ENCODE data around the gene ERC1.
"Not testable (repeated sequence)": the region's sequence is repeated elsewhere in the genome, so short reads cannot be mapped to it uniquely, and the experiment has no call there.

Gene ERC1

DNA sequence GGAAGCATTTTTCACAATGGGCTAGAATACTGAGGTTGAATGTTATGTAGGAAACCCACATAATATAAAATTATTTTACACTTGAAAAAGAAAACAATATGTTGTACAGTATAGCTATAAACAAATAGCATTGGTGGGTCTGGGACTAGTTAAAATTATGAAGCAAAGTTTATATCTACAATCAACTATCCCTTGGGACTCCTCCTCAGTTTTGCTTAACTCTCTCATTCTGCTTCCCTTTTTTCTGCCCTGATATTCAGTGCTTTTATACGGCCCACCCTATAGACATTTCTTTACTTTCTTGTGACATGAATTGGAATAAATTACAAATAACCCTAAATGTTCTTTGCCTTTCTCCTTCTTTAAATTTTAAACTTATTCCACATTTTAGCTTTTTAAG, 302.9 kb downstream of the ERC1 start:
- no peak for DNase-seq

DNA sequence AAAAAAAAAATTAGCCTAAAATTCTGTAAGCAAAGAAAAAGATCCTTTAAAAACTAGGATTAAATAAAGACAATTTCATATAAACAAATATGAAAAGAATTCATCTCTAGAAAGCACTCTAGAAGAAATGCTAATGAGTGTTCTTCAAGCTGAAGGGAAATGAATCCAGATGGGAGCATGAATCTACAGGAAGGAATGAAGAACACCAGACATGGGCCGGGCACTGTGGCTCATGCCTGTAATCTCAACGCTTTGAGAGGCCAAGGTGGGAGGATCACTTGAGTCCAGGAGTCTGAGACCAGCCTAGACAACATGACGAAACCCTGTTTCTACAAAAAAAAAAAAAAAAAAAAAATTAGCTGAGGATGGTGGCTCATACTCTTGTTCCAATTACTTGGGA, 306.2 kb downstream of the ERC1 start:
- no peak for DNase-seq

DNA sequence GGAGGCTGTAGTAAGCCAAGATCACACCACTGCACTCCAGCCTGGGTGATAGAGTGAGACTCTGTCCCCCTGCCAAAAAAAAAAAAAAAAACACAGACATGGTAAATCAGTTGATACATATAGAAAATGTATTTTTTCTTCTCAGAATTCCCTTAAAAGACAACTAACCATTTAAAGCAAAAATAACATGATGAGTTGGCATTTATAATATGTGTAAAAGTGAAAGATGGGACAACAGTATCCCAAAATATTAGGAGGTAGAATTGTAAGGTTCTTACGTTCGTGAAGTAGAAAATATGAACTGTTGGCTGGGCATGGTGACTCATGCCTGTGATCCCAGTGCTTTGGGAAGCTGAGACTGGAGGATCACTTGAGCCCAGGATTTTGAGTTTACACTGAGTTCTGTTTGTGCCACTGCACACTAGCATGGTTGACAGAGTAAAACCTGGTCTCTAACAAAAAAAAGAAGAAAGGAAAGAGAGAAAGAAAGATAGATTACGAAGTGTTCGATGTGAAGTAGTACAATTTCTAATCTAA, 306.7 kb downstream of the ERC1 start:
- no peak for DNase-seq

DNA sequence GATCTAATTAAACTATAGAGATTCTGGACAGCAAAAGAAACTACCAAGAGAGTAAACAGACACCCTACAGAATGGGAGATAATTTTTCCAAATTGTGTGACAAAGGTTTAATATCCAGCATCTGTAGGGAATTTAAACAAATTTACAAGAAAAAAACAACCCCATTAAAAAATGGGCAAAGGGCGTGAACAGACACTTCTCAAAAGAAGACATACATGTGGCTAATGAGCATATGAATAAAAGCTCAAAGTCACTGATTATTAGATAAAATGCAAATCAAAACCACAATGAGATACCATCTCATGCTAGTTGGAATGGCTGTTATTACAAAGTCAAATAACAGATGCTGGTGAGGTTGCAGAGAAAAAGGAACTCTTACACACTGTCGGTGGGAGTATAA, 309.4 kb downstream of the ERC1 start:
- no peak for DNase-seq

DNA sequence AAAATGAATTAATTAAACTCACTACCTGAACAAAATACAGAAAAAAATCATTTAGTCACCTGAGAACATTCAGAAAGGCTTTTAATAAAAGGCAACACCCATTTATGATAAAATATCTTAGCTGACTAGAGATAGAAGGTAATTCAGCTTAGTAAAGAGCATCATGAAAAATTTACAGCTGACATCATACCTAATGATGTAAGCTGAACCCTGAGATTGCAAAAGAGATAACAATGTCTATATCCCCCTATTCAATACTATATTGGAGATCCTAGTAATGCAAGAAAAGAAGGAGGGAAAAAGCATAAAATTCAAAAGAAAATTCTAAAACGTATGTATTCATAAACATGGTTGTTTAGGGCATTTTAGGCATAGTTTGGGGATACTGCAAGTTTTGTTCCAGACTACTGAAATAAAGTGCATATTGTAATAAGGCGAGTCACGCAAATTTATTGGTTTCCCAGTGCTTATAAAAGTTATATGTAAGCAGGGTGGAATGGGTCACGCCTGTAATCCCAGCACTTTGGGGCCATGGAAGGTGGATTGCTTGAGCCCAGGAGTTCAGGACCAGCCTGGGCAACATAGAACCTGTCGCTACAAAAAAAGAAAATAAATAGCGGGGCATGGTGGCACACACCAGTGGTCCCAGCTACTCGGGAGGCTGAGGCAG, 311.3 kb downstream of the ERC1 start:
- DNase-seq, result no peak

DNA sequence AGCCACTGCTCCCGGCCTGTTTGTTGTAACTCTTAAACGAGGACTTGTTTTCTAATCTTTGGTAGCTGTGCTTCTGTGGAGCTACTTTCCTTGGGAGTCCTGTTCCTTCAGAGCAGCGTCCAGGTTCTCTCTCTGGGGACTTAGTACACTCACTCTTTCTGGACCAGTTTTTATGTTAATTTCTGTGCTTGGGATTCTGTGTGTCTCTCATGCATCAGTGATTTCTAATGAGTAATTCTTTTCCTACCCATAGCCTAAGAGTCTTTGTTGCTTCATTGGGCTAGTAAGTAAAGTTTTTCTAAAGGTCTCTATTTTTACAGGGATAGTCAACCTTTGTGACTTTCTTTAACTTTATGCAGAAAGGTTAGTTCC, 314.0 kb downstream of the ERC1 start:
- no peak for DNase-seq

DNA sequence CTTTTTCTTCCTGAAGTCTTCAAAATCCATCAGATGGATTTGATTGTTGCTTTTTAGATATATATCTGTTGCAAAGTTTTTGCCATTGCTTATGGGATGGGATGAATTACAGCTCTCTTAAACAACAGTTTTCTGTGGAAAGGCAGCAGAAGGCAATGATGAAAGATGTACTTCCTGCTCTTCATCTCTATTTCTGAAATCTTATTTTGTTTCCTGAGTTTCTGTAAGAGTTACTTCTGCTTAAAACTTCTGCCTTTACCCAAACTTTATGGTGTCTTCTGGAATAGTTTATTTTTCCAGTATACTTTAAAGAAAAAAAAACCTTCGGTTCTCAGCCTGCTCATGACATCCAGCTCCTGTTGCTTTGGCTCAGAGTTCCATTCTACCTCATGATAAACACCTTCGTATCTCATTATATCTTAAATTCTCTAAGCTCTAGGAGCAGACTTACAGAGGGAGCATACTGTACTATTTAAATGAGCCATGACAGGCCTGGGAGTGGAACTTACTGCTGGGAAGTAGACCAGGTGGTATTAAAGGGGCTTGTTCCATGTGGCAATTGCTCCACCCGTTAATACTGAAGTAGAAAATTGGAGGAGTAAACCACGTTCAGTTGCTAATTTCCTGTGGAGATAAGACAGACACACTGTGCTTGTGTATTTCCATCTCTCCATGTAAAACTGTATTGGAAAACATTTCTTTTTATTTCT, 314.9 kb downstream of the ERC1 start:
- no peak for DNase-seq

DNA sequence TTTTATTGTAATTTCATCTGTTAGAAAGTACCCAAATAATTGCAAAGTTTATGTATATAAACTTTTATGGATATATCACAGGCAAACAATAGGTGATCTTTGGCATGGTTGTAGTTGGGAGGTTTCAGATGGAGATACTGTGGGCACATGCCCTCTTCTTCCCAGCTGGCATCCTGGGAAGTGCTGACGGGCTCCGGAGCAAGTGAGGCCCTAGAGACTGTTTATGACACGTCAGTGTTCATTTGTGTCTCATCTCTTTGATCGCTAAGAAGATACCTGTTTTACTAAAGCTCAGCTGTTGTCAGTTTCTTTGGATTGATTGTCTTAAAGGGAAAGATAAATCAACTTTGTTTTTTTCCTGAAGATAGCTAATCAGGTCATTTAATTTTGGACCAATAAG, 315.8 kb downstream of the ERC1 start:
- no peak for DNase-seq

DNA sequence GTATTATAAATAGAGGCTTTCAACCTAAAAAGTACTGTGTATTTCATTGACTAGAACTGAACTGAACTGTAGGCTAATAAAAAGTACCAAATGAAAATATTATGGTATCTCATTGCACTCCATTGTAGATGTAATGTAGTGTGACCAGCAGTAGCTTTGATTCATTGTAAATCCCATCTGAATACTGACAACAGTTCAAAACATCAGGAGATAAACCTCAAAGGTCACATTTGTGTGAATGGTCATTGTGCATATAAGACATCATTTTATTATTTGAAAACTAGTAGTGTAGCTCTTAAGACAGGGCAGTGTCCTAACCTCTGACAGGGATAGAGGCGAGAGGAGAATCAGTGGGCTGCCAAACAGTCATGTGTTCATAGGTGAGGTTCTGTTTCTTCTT, 316.8 kb downstream of the ERC1 start:
- DNase-seq, result no peak

DNA sequence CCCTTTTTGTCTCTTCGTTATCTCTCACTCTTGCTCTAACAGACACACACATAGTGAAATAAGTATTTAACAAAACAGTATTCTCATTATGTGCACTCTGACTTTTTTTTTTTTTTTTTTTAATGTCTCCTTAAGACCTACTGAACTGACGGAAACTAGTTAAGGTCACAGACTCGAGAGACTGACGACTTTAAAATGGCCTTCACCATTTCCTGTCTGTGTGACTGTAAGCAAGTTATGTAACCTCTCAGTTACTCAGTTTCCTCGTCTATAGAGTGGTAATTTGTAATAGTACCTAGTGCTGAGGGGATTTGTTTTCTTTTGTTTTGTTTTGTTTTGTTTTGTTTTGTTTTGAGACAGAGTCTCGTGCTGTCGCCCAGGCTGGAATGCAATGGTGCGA, 318.6 kb downstream of the ERC1 start:
- DNase-seq, result no peak

DNA sequence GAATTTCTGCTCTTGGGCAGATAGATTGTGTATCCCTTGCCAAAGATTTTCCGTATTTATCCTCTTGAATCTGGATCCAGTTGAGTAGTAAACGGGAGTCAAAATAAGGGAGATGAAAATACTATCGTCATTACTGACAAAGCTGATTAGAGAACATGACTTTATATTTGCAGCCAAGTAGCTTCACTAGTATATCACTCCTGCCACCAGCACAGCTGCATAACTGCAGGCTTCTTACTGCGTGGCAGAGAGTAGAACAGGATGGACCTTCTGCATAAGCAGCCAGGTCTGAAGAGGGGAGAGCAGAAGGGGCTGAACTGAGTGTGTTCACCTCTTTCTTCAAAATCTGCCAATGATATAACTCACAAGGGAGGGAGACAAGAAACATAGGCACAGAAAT, 319.6 kb downstream of the ERC1 start:
- DNase-seq, result no peak

DNA sequence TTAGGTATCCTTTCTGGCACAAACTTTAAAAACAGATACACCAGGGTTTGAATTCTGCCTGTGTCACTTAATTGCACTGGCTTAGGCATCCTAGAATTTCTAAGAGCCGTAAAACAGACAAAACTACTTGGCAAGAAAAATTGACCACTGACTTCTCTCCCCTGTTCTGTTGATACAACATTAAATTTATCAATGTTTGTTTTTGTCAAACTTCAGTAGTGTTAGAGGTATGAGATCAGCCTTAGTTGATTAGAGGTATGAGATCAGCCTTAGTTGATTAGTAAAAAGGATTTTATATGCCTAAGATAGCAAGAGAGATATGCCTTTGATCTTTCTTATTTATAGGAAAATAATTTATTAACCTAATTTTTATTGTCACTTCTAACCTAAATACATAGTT, 320.1 kb downstream of the ERC1 start:
- DNase-seq, result no peak

DNA sequence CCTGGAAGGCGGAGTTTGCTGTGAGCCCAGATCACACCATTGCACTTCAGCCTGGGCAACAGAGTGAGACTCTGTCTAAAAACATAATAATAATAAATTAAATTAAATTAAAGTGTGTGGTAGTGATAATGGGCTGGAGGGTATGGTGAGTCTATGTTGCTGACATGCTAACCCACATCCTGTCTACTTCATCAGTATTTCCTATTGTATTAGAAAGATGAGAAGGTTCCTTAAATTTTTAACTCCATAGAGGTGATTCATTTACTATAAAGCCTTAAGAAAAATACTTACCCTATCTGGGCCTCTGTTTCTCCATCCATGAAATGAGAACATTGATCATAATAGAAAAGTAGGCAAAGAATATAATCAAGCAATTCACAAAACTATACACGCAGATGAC, 322.9 kb downstream of the ERC1 start:
- no peak for DNase-seq

DNA sequence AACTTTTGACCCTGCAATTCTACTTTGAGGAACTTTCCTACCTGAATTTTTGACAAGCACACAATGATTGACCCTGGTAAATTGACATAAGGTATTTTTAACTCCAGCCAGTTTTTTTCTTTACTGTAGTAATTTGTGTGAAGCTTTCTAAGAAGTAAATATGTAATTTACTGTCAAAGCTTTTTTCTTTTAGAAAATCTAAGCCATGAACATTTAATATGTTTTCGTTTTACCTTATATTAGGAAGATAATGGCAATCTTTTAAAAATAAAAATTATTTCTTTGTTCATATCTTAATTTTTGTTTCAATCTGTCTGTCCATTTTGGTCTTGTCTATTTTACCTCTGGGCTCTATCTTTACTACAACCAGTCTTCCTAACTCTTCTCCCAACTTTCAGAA, 323.5 kb downstream of the ERC1 start:
- no peak for DNase-seq

DNA sequence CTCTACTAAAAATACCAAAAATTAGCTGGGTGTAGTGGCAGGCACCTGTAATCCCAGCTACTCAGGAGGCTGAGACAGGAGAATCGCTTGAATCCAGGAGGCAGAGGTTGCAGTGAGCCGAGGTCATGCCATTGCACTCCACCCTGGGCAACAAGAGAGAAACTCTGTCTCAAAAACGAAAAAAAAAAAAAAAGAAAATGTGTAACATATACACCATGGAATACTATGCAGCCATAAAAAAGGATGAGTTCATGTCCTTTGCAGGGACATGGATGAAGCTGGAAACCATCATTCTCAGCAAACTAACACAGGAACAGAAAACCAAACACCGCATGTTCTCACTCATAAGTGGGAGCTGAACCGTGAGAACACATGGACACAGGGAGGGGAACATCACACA, 326.0 kb downstream of the ERC1 start:
- not testable (repeated sequence) for DNase-seq

DNA sequence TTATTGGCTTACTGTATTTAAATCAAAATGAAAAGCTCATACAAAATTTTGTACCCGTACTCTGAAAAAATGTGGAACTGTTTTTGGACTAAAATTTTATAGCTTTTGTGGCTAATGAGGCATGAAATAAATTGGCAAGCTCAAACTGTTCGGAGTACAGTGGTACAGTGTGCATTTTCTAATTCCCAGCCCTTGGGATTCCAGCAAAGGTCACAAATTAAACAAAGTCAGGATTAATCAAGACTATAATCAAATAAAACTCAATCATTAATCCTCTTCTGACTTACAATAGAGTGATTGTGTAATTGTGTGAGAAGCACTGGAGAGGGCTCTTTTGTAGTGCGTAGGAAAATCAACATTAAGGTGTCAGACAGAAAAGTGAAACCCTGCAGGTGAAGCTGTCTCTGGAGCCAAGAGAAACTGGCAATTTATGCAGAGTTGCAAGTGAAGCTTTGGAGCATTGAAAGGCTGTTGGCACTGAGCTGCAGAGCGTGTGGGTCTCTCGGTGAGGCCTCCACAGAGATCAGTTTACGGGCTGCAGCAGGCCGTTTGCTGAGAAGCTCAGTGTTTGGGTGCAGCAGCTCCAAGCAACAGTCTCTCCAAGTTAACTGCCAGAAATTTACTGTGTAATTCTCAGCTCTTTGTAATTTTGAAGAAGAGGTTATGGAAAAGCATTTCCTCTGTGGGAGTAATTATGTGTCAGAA, 327.5 kb downstream of the ERC1 start:
- peak; percentile 99 for DNase-seq

DNA sequence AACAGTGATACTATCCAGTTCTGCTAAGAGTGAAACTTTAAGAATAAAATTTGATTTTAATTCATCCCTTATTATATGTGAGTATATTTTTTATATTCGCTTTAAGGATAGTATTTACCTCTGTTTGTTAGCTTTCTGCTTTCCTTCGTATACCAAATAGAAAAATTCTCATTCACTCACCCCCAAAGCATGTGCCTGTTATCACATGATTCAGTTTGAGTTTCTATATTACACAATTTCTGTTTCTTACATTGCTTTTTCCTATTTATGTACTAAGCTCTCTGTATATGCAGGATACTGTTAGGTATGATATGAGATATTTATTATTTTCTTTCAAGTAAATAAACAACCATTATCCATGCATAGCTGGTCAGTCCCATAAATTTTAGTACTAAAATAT, 328.2 kb downstream of the ERC1 start:
- DNase-seq, result no peak

DNA sequence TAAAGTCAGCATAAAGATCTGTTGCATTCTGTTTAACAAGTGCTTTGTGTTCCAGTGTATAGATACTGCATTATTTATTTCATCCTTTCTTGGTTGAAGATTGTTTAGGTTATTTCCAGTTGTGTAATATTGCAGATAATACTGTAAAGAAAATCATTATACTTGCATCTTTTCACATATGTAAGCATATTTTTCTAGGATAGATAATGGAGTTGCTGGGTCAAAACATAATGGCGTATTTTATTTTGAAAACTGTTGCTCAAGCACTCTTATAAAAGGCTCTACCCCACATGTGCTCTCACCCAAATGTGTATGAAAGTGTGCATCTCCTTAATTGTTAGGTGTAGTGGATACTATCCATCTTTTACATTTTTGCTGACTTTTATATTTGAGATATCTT, 329.0 kb downstream of the ERC1 start:
- DNase-seq, result no peak

DNA sequence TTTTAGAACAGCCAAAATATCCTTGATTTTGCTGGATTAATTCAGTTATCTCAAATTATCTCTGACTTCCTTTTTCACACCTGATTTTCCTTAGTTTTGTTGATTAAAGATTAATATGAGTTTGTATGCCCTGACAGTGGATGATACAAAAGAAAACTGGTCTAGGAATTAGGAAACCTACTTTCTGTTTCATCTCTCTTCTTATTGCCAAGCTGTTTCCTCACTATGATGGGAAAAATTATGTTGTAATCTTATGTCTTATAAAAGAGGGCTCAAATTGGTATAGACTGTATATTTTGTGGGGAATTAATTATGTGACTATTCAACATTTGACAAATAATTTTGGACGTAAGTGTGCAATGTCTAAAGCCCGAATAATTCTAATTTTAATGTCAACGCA, 331.8 kb downstream of the ERC1 start:
- DNase-seq, result no peak

DNA sequence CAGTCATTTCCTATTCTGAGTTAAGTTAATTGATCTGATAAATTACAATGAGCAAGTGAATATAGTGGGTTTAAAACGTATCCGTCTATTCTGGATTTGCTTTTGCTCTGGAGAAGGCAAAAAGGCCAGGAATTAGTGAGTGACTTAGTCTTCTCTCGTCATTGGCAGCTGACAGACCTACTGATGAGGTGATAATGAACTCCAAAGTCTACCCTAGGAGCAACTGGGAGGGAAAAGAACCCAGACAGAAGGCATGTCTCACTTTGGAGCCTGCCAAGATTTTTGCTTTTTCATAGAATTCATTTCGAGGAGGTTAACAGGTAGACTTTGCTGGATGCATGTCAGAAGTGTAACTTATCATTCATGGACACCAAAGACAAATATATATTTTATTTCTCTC, 333.1 kb downstream of the ERC1 start:
- DNase-seq, result no peak

DNA sequence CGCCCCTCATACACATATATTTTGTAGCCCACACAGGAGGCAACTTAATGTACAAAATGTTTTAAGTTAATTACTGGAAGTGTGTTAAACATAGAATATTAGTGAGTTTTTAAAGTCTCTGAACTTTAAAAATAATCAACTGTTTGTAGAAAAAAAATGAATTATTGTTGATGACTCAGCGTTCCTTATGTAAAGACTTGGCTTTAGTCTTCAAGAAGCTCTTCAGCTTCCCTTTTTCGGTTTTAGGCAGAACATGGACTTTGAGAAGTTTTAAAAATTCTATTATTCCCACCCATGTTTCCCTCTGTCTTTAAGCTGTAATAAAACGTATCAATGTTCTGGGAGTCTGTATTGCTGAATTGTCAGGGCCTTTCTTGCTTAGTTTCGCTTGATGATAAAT, 333.9 kb downstream of the ERC1 start:
- no peak for DNase-seq

DNA sequence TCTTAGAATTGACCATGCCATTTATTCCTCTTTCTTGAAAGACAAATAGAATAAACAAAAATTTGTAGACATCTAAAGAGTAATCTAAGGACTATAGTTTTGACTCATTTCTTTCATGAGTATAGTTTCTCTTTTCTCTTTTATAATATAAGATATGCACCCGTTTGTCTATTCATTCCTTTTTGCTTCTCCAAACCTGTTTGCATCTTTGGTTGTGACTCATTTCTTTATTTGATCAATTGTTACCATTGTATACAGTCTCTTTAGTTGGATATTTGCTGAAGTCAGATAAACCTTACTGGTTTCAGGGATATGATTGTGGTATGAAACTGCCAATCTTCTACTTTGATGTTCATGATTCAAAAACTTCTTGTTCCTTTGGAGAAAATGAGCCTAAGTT, 334.6 kb downstream of the ERC1 start:
- no peak for DNase-seq

DNA sequence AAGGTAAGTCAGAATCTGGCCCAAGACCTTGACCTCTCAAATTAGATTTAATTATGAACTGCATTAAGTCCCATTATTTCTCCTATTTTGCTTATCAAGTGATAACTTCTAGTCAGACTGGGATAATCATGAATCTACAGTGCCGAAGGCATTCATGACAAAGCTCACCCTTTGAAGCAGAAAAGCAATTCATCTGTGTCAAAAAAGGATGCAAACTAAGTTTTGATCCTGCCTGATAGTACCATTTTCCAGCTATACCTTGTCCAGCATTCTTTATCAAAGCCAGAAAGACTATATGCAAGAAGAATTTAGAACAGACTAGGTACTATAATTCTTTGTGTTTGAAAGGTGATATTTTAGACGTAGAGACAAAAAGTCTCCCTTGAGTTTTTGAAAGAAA, 335.2 kb downstream of the ERC1 start:
- no peak for DNase-seq

DNA sequence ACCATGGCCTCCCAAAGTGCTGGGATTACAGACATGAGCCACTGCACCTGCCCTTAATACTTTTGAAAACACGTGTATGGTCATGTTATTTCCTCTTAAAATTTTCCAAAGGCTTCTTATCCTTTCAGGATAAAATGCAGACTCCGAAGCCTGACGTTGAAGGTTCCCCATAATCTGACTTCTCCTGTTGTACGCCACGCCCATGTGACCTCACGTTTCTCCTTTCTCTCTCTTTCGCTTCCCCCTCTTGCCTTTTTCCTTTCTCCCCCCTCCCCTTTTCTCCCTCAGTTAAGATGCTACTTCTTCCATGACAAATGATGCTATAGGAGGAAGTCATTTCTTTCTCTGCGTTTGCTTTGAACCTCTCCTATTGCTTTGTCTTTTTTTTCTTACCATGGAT, 337.4 kb downstream of the ERC1 start:
- no peak for DNase-seq
